ENCODE measurements around the gene ZNF487. TPM values are rescaled to one million over a fixed set of nuclear protein-coding genes. Genes with fewer than 3 reads are reported as not detected.

The ZNF487 gene
- total and polyA plus RNA-seq, 2 of the 4 experiments (the other 2 are of a cell fraction), result 1.7 to 2.7 TPM

DNA sequence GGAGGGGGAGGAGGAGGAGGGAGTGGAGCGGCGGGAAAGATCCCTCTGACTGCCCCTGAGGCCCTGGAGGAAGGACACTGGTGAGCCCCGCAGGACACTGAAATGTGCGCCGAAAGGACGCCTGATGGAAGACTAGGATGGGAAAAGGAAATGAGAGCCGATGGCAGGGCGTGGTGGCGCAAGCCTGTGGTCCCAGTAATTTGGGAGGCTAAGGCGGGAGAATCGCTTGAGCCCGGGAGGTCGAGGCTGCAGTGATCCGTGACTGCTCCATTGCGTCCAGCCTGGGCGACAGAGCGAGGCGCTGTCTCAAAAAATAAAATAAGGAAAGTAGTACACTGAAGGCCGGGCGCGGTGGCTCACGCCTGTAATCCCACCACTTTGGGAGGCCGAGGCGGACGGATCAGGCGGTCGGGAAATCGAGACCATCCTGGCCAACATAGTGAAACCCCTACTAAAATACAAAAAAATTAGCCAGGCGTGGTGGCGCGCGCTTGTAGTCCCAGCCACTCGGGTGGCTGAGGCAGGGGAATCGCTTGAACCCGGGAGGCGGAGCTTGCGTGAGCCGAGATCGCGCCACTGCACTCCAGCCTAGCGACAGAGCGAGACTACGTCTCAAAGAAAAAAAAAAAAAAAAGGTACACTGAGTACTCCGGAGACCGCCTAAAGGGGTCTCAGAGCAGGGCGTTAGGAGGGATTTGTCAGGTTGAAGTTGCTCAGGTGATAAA, 27.4 kb upstream of the ZNF487 start:
- Histone ChIP-seq H4K20me1 (ENCODE audit: insufficient read depth, low read length) (peaks cover 39% of the 10 kb centered on the region), H4K8ac (ENCODE audit: low read depth in 2 of 2, low read length in 2 of 2) (peak overlapping the region; percentile 64 to 98), H3K36me3 (ENCODE audit: control insufficient read depth, insufficient read depth, low read length) (no peaks in the 10 kb centered on the region), H3K27me3 (ENCODE audit: control insufficient read depth, insufficient read depth, low read length) (no peaks in the 10 kb centered on the region), H3K9ac (ENCODE audit: low read depth, low read length) (peak overlapping the region; percentile 77), H2BK120ac (ENCODE audit: low read depth, low read length) (peak overlapping the region; percentile 84), H4K5ac (ENCODE audit: low read depth, low read length) (peak overlapping the region; percentile 86), H3K4me2 (ENCODE audit: low read depth, low read length) (peak overlapping the region; percentile 82), H4K91ac (ENCODE audit: insufficient read depth, low read depth, low read length) (peak overlapping the region; percentile 62), H3K4me3 (ENCODE audit: insufficient read depth, low read depth, low read length) (peak overlapping the region; percentile 69), H2BK20ac (ENCODE audit: low read depth, low read length) (no peak overlapping the region), H3K27ac (ENCODE audit: insufficient read depth, low read length) (peak overlapping the region; percentile 84), H2AFZ (replicated peaks; ENCODE audit: low read length, poor library complexity) (peak overlapping the region; percentile 97), H3K23ac (ENCODE audit: low read depth, low read length) (peak overlapping the region; percentile 93), H2BK15ac (ENCODE audit: low read depth, low read length) (peak overlapping the region; percentile 67; the same call in 2 of the 3 replicates), H3K14ac (replicated peaks; ENCODE audit: low read depth, low read length) (peak overlapping the region; percentile 99), H3K18ac (ENCODE audit: low read depth, low read length) (peak overlapping the region; percentile 48), H3K9me1 (ENCODE audit: insufficient read depth, low read length) (no peaks in the 10 kb centered on the region), H3K56ac (ENCODE audit: extremely low read depth, insufficient read depth, low read length) (peak overlapping the region; percentile 70), H2AK5ac (ENCODE audit: low read depth, low read length) (peak overlapping the region; percentile 77), H3K4ac (ENCODE audit: low read depth, low read length) (peak overlapping the region; percentile 98), H2AK9ac (replicated peaks; ENCODE audit: low read depth, low read length, poor library complexity) (peak overlapping the region; percentile 96), H2BK5ac (ENCODE audit: low read depth, low read length, poor library complexity, severe bottlenecking) (peak overlapping the region; percentile 88), H3K9me3 (ENCODE audit: control insufficient read depth, insufficient read depth, low read length) (no peaks in the 10 kb centered on the region), H3K4me1 (ENCODE audit: control insufficient read depth, insufficient read depth, low read length) (peaks cover 2% of the 10 kb centered on the region; the same call in 1 of the 2 replicates), H3K79me1 (ENCODE audit: low read depth in 1 of 2, low read length in 2 of 2) (peaks cover 4 to 23% of the 10 kb centered on the region in 2 experiments; a peak in 2 of 4 replicates)
- CTCF ChIA-PET, result no interaction called here
- POLR2A ChIA-PET (ENCODE audit: unreplicated experiment), result interaction anchor here (0.5 to 0.6 kb wide), 2 partner anchors 24 to 143 kb away, joined by 3 to 5 read pairs; partner anchors contain the start of gene RASGEF1A
- intact Hi-C loops (cut with micrococcal nuclease), result loop anchor here (1.0 to 5.0 kb wide), 2 partner anchors 28 to 272 kb away; partner anchors contain the start of genes CSGALNACT2 and ZNF487
- dilution Hi-C loops (cut with HindIII; ENCODE audit: low sequenced_read_pairs, unreplicated experiment), result no loop called here
- TF ChIP-seq, protein P1, sequence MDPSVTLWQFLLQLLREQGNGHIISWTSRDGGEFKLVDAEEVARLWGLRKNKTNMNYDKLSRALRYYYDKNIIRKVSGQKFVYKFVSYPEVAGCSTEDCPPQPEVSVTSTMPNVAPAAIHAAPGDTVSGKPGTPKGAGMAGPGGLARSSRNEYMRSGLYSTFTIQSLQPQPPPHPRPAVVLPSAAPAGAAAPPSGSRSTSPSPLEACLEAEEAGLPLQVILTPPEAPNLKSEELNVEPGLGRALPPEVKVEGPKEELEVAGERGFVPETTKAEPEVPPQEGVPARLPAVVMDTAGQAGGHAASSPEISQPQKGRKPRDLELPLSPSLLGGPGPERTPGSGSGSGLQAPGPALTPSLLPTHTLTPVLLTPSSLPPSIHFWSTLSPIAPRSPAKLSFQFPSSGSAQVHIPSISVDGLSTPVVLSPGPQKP (IDR thresholded peaks at IDR 0.05; ENCODE audit: borderline replicate concordance, low read depth, low read length), result no peak
- TF ChIP-seq CEBPB (IDR thresholded peaks at IDR 0.05; ENCODE audit: low read depth, low read length), result peak; percentile 31; the same call in 1 of the 2 replicates
- 14% methylated on average over 11 of the region's 46 CpGs; no CpG with 5 or more reads in 1 of the 2 experiments for WGBS, 2 experiments (ENCODE audit: extremely low coverage in 2 of 2, insufficient read length in 1 of 2)
- ATAC-seq (ENCODE audit: low read depth) (no peak; the same call in 1 of the 2 replicates), DNase-seq (no peak)
- no TSS peak for BruUV-seq (replicated peaks)
- in situ Hi-C loops (cut with MboI; ENCODE audit: low sequenced_read_pairs), result loop anchor here (25.0 kb wide), 1 partner anchor 1578 kb away; the partner anchor contains the start of gene DEPP1

Measured in IMR-90 (cell line).